Fibroblast of skin of right quadriceps (primary cell): ENCODE results near the gene HHATL.

Experiments used
- DNase-seq: peaks from one replicate; pipeline ENCODE4 v3.0.0-alpha.2; 2013

Gene HHATL

GRCh38 chr3:42662813-42663535, 39.6 kb downstream of the HHATL start:
- DNase-seq, result no peak

- DNase-seq, result no peak
Observed at GRCh38 chr3:42662037-42662812, 40.4 kb downstream of the HHATL start.

GRCh38 chr3:42661593-42662022, 41.0 kb downstream of the HHATL start:
- DNase-seq, result no peak

- DNase-seq, result no peak
Observed at GRCh38 chr3:42660898-42661297, 41.7 kb downstream of the HHATL start.

- DNase-seq, result no peak
Observed at GRCh38 chr3:42660131-42660715, 42.4 kb downstream of the HHATL start.

- DNase-seq, result no peak
Observed at GRCh38 chr3:42659451-42660130, 43.0 kb downstream of the HHATL start.

GRCh38 chr3:42658771-42659390, 43.7 kb downstream of the HHATL start:
- DNase-seq, result no peak

GRCh38 chr3:42658091-42658770, 44.4 kb downstream of the HHATL start:
- DNase-seq, result no peak

GRCh38 chr3:42657675-42658074, 44.9 kb downstream of the HHATL start:
- DNase-seq, result no peak

GRCh38 chr3:42656680-42657610, 45.7 kb downstream of the HHATL start:
- no peak for DNase-seq

GRCh38 chr3:42655980-42656679, 46.5 kb downstream of the HHATL start:
- no peak for DNase-seq

GRCh38 chr3:42655331-42655888, 47.2 kb downstream of the HHATL start:
- no peak for DNase-seq

- DNase-seq, result peak; percentile 69
Observed at GRCh38 chr3:42654331-42655201, 48.0 kb downstream of the HHATL start.

- no peak for DNase-seq
Observed at GRCh38 chr3:42653560-42654330, 48.9 kb downstream of the HHATL start, which contains the start of gene ZBTB47. Gene ZBTB47 (plus strand): TSS chr3:42653697. CDS start chr3:42658356, 4,659 bp downstream.

- DNase-seq, result no peak
Observed at GRCh38 chr3:42653303-42653559, 49.4 kb downstream of the HHATL start.

- peak; percentile 66 for DNase-seq
Observed at GRCh38 chr3:42652611-42653302, 49.8 kb downstream of the HHATL start.

- no peak for DNase-seq
Observed at GRCh38 chr3:42652251-42652610, 50.4 kb downstream of the HHATL start.
